MCF 10A (cell line): ENCODE data around the gene COL5A3. TPM values are rescaled to one million over a fixed set of nuclear protein-coding genes. Genes with fewer than 3 reads are reported as not detected.

Source experiments
- BruUV-seq: library from RNA; stranded (reverse); fragments of 400-500 nt; replicated peaks from 2 replicates; lab custom pipeline; 2021; lab: Mats Ljungman, UMichigan
- CTCF ChIA-PET: fragments of 300-600 bp; sonication (Branson Sonifier 250); formaldehyde crosslinking; extraction: SDS; loops from one replicate; lab custom pipeline; 2021; ENCODE audit warnings: antibody characterized with exemption, inconsistent platforms; lab: Yijun Ruan, JAX
- POLR2A ChIA-PET: fragments of 300-600, 350-650 bp; sonication (Branson Sonifier 250); formaldehyde crosslinking; extraction: SDS; loops from one replicate; lab custom pipeline; 2020; ENCODE audit warnings: antibody characterized with exemption, inconsistent platforms; lab: Yijun Ruan, JAX
- DNase-seq: peaks from one replicate; pipeline ENCODE4 v3.0.0-alpha.2; 2018; ENCODE audit not compliant: unreplicated experiment
- H3K27ac Mint-ChIP-seq: one replicate; pipeline ENCODE4 v1.8.0; 2022; ENCODE audit warnings: mild to moderate bottlenecking, low read depth, mixed read lengths; ENCODE audit not compliant: unreplicated experiment
- H3K27me3 Mint-ChIP-seq: one replicate; pipeline ENCODE4 v1.8.0; 2022; ENCODE audit warnings: mixed read lengths; ENCODE audit not compliant: insufficient read depth, unreplicated experiment
- H3K36me3 Mint-ChIP-seq: one replicate; pipeline ENCODE4 v1.8.0; 2022; ENCODE audit warnings: mild to moderate bottlenecking, moderate library complexity, mixed read lengths; ENCODE audit not compliant: insufficient read depth, unreplicated experiment
- H3K4me1 Mint-ChIP-seq: one replicate; pipeline ENCODE4 v1.8.0; 2022; ENCODE audit warnings: mixed read lengths; ENCODE audit not compliant: insufficient read depth, unreplicated experiment
- H3K4me3 Mint-ChIP-seq: one replicate; pipeline ENCODE4 v1.8.0; 2022; ENCODE audit warnings: mild to moderate bottlenecking, moderate library complexity, mixed read lengths; ENCODE audit not compliant: unreplicated experiment
- H3K9me3 Mint-ChIP-seq: one replicate; pipeline ENCODE4 v1.8.0; 2022; ENCODE audit warnings: mixed read lengths; ENCODE audit not compliant: unreplicated experiment
- intact Hi-C: fragments of 100-400 bp; cut with micrococcal nuclease; formaldehyde crosslinking; loops from 2 replicates; pipeline ENCODE4 v1.14.1; 2022
- total RNA-seq: library from RNA; stranded (reverse); gene quantifications from 2 replicates; pipeline ENCODE4 v1.2.3, GENCODE V29; 2022
- TF ChIP-seq, protein P1 (sequence below): fragments of 200-600 bp; IDR thresholded peaks from one replicate; pipeline ENCODE4 v1.8.0; 2022; ENCODE audit warnings: antibody characterized with exemption, mild to moderate bottlenecking; ENCODE audit not compliant: unreplicated experiment

COL5A3 gene
- total RNA-seq, 1 experiment from 2014 or later = 1.5 TPM

GRCh38 chr19:10013834-10014618 lies 3.7 kb upstream of the COL5A3 start:
- POLR2A ChIA-PET = interaction anchor here (0.7 kb wide), 1 partner anchor 1650 kb away, joined by 4 read pairs; the partner anchor contains the start of gene ANGPTL4
- H3K27me3 Mint-ChIP-seq = peaks cover 57% of the 10 kb centered on the region
- CTCF ChIA-PET = interaction anchor here (0.6 to 1.5 kb wide), 3 partner anchors 14 to 31 kb away, joined by 3 to 10 read pairs (median 5); no protein-coding TSS in a partner anchor
- no peak overlapping the region for H3K4me3 Mint-ChIP-seq
- no peaks in the 10 kb centered on the region for H3K36me3 Mint-ChIP-seq
- H3K4me1 Mint-ChIP-seq = peaks cover 9% of the 10 kb centered on the region
- intact Hi-C loops = no loop called here
- DNase-seq = no peak
- H3K9me3 Mint-ChIP-seq = no peaks in the 10 kb centered on the region
- no TSS peak for BruUV-seq
- H3K27ac Mint-ChIP-seq = no peak overlapping the region
- TF ChIP-seq, protein P1, sequence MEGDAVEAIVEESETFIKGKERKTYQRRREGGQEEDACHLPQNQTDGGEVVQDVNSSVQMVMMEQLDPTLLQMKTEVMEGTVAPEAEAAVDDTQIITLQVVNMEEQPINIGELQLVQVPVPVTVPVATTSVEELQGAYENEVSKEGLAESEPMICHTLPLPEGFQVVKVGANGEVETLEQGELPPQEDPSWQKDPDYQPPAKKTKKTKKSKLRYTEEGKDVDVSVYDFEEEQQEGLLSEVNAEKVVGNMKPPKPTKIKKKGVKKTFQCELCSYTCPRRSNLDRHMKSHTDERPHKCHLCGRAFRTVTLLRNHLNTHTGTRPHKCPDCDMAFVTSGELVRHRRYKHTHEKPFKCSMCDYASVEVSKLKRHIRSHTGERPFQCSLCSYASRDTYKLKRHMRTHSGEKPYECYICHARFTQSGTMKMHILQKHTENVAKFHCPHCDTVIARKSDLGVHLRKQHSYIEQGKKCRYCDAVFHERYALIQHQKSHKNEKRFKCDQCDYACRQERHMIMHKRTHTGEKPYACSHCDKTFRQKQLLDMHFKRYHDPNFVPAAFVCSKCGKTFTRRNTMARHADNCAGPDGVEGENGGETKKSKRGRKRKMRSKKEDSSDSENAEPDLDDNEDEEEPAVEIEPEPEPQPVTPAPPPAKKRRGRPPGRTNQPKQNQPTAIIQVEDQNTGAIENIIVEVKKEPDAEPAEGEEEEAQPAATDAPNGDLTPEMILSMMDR = no peak

GRCh38 chr19:10013316-10013715 lies 3.0 kb upstream of the COL5A3 start, which contains the start of gene RDH8:
Gene RDH8, plus strand, starts transcription at chr19:10013483. Its CDS starts 15 bp downstream, at chr19:10013498.
- no TSS peak for BruUV-seq
- Mint-ChIP-seq H3K9me3 (no peaks in the 10 kb centered on the region), H3K36me3 (no peaks in the 10 kb centered on the region), H3K27ac (no peak within 1 kb of the TSS), H3K4me1 (peaks cover 16% of the 10 kb centered on the region), H3K4me3 (no peak within 1 kb of the TSS), H3K27me3 (peaks cover 64% of the 10 kb centered on the region)
- intact Hi-C loops = no loop called here
- no peak for DNase-seq
- TF ChIP-seq, protein P1 = no peak
- ChIA-PET CTCF (interaction anchor here (1.4 kb wide), 1 partner anchor 14 kb away, joined by 5 read pairs; no protein-coding TSS in a partner anchor), POLR2A (no interaction called here)

DNA sequence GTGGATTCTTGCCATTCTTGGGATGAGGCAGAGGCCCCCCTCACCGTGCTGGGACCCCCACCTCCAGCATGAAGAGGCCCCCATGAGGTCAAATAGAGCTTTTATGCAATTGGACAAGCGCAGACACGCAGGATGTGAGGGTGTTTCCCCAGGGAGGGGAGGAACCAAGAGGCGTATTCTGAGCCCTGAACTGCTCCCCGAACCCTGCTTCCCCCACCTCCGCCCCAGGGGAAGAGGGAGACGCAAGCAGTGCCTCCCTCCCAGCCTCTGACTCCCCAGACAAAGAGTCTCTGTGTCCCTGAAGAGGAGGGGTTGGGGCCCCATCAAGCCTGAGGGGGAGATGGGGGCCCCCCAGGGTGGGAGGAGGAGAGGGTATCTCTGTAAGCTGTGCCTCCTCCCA lies 1.7 kb upstream of the COL5A3 start:
- H3K36me3 Mint-ChIP-seq = no peaks in the 10 kb centered on the region
- H3K4me1 Mint-ChIP-seq = peaks cover 20% of the 10 kb centered on the region
- TF ChIP-seq, protein P1 = no peak
- no peak overlapping the region for H3K27ac Mint-ChIP-seq
- ChIA-PET CTCF (interaction anchor here (0.8 to 4.5 kb wide), 4 partner anchors 12 to 80 kb away, joined by 5 to 14 read pairs (median 6); no protein-coding TSS in a partner anchor), POLR2A (no interaction called here)
- intact Hi-C loops = no loop called here
- H3K4me3 Mint-ChIP-seq = no peak overlapping the region
- DNase-seq = no peak
- no peaks in the 10 kb centered on the region for H3K9me3 Mint-ChIP-seq
- no TSS peak for BruUV-seq
- H3K27me3 Mint-ChIP-seq = peaks cover 78% of the 10 kb centered on the region

DNA sequence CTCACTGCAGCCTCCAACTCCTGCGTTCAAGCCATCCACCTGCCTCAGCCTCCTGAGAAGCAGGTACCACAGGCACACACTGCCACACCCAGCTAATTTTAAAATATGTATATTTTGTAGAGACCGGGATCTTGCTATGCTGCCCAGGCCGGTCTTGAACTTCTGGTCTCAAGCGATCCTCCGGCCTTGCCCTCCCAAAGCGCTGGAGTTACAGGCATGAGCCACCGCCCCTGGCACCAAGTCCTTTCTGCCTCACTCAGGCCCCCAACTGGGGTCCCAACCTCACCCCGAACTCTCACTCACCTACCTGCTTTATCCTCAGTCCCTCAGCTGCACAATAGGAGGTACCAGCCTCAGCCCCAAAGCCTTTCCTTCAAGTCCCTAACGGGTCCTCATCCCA lies 635 bp upstream of the COL5A3 start:
- CTCF ChIA-PET = interaction anchor here (0.6 to 4.5 kb wide), 4 partner anchors 11 to 79 kb away, joined by 3 to 14 read pairs (median 6); no protein-coding TSS in a partner anchor
- no peaks in the 10 kb centered on the region for H3K9me3 Mint-ChIP-seq

More for the DNA sequence above, 635 bp upstream of the COL5A3 start:
- intact Hi-C loops = no loop called here
- Mint-ChIP-seq H3K36me3 (no peaks in the 10 kb centered on the region), H3K4me3 (peak overlapping the region; percentile 54), H3K27ac (no peak overlapping the region), H3K27me3 (peaks cover 78% of the 10 kb centered on the region), H3K4me1 (peaks cover 20% of the 10 kb centered on the region)
- POLR2A ChIA-PET = no interaction called here
- no TSS peak for BruUV-seq
- TF ChIP-seq, protein P1 = no peak
- DNase-seq = no peak
